HG03432 (cell line): ENCODE measurements around the gene GRIPAP1.

Source experiments
- ATAC-seq: cut with Tn5 transposase; IDR thresholded peaks from one replicate; pipeline ENCODE4 v1.9.1; 2021; ENCODE audit warnings: mild to moderate bottlenecking, moderate library complexity; ENCODE audit not compliant: unreplicated experiment

GRIPAP1 gene

GRCh38 chrX:49002091-49002935, at the start of gene GRIPAP1:
Gene GRIPAP1 (minus strand): TSS chrX:49002264. CDS start chrX:49002229, 35 bp downstream.
- ATAC-seq, result peak; percentile 86

- ATAC-seq, result no peak
These were observed 41.9 kb upstream of the GRIPAP1 start for GRCh38 chrX:49043987-49044281.

DNA sequence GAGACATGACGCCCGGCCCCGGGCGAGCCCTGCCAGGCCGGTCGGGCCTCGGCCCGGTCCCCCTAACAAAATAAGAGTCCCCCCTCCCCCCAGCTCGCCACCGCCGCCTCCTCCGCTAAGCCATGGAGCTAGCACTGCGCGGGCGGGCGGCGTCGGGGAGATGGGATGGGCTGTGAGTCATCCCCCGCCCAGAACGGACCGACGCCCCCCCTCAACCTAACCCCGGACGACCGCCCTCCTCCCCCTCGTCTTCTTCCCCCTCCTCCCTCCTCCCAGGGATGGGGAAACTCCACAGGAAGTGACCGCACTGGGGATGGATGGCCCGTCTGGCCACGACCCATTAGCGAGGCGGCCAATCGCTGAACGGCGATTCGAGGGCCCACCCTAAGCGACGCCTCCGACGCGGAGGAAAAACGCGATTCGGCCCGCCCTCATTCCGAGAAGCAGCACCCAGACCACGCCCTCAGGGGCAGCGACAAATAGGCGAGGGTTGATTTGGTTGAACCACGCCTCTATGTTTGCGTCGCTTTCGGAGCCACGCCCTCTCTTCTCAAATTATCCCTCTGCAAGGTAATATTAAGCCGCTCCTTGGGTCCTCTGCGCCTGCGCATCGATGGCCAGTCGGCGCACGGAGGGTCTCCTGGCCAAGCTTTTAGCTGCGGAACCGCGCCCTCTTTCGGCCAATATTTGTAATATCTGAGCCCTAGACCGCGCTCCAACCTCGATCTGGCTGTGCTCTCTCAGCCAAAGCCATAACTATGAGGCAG, 41.3 kb upstream of the GRIPAP1 start, which contains the start of gene TFE3:
TSS of gene TFE3 (minus strand) at position 138 of the 767 bp plus-strand sequence. CDS start at position 7, 131 bp downstream.
- ATAC-seq, result peak; percentile 89

DNA sequence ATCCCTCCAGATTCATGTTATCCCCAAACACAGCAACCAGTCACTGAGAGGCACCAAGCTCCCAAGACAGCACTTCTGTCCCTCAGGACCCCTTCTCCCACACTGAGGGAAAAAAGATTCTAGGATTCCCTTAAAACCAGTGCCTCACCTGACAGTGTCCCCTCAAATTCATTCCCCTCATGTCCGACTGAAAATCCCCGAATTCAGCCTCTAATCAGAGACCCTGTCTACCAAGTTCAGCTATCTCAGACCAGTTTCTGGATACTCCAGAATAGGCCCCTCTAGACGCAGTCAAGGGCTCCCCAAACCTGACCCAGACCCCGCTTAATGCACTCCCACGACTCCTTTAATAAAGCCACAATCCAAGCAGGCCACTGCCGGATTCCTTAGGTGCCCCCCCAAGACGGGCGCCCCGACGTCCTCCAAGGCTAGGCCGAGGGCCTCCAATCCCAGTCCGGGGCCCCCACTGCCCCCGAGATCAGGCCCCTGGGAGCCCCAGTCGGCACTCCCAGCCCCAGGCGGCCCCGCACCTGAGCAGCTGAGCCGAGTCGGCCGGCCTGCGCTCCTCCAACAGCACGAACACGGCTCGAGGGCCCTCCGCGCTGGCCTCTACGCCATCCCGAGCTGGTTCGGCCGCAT, 40.6 kb upstream of the GRIPAP1 start:
- ATAC-seq, result peak; percentile 4

GRCh38 chrX:49041744-49042580, 39.9 kb upstream of the GRIPAP1 start:
- no peak for ATAC-seq

DNA sequence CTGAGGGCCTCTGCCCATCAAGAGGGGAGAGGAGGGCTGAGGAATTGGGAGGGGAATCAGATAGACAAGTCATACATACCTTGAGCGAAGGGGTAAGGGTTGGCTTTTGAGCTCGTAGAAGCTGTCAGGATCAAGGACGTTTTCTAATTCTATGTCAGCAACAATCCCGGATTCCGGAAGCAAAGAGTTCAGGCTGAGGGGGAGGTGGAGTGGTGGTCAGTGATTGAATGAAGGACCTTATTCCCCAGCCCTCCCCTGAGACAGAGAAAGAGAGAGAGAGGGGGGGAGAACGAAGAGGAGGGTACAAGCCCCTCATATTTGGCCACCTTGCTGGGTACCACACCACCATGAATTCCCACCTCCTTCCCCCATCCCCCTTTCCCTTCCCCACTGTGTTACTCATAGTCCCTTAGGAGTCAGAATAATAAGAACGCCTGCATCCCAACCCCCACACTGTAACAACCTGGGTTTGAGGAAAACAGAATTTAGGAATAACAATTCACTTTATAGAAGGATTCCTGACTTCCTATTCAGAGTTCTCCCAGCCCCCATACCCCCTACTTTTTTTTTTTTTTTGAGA, 38.4 kb upstream of the GRIPAP1 start:
- no peak for ATAC-seq

DNA sequence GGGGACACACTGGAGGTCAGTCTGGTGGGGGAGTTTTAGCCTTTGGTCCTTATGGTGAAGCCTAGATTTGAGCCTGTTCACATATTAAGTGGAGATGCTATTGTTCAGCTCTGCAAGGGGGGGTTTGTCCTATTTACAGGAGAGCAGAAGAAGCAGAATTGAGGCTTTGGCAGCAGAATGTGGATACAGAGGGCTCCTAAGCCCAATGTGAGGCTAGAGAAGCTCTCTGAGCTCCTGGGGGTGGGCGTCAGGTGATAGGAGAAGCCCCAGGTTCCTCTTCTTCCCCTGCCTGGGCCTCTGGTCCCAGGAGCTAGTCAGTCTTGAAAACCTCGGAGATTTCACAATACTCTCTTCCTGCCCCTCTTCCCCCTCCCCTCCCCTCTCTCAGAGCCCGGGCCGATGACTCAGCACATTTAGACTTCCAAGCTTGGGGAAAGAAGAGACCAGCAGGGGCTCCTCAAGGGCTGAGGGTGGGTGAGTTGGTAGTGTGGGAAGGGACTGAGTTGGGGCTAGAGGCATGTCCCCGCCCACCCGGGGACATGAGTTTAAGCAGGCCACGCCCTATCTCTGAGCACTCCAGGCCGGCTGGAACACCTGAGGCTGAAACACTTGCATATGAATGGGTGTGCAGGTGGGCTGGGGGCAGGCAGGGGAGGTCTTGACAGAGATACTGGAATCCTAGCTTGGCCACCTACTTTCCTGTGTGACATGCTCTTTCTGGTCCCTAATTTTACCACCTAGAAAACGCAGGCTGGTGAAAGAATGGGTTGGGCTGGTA, 37.7 kb upstream of the GRIPAP1 start:
- no peak for ATAC-seq

GRCh38 chrX:49037883-49038475, 35.9 kb upstream of the GRIPAP1 start:
- ATAC-seq, result no peak

GRCh38 chrX:49030283-49030682, 28.2 kb upstream of the GRIPAP1 start:
- no peak for ATAC-seq

DNA sequence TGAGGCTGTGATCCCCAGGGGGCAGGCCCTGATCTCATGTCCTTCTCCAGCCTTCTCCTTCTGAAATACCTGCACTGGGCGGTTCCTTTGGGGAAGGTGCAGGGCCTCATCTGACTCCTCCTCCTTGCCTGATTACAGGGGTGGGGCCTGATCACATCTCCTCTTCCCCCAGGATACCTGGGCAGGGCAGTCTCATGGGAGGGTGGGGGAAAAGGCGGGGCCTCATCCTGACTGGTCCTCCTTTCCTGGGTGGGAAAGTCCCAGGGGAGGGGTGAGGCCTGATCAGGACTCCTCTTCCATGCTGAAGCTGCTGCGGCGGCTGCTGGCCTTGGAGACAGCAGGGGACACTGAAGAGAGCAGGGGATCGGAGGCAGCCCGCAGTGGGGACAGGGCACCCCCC, 27.8 kb upstream of the GRIPAP1 start:
- no peak for ATAC-seq

GRCh38 chrX:49019599-49020249, 17.7 kb upstream of the GRIPAP1 start:
- ATAC-seq, result no peak

DNA sequence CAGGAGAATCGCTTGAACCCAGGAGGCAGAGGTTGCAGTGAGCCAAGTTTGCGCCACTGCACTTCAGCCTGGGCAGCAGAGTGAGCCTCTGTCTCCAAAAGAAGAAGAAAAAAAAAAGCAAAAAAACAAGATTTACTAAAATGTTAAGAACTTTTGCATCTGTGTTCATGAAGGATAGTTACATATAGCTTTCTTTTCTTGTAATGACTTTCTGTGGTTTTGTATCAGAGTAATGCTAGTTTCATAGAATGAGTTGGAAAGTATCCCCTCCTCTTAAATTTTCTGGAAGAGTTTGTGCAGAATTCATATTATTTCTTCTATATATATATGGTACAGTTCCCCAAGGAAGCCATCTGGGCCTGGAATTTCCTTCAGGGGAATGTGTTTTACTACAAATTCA, 17.0 kb upstream of the GRIPAP1 start:
- ATAC-seq, result no peak

- no peak for ATAC-seq
These were observed 1.6 kb upstream of the GRIPAP1 start for GRCh38 chrX:49003696-49004095.

GRCh38 chrX:49001521-49002090, 458 bp downstream of the GRIPAP1 start:
- peak; percentile 36 for ATAC-seq

DNA sequence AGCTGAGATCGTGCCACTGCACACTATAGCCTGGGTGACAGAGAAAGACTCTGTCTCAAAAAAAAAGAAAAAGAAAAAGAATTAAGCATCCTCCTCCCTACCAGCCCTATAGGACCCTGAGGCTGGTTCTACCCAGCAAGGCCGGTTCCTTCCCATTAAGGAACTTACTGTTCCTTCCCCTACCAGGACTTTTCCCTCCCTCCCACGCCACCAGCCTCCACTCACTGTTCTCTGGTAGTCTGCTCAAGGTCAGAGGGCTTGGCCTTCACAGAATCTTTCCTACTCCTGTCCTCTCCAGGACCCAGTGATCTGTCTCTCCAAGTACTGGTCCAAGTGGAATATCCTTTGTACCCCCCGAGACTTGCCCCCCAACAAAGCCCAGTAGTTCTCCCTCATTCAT, 1.4 kb downstream of the GRIPAP1 start:
- ATAC-seq, result no peak

DNA sequence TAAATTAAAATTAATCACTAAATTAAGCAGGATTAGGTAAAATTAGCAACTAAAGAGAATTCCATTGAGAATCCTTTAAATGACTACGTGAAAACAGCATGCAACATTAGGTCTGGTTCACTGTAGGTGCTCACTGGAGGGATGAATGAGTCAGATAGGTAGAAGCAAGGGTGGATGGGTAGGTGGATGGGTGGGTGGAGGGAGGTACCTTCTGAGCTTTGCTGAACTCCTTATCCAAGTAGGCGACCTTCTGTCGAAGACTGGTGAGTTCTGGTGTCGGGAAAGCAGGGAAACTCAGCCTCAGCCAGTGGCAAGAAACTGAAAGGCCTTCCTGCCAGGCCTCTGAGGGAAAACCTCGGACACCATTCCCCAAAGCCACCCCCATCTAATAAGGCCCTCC, 3.0 kb downstream of the GRIPAP1 start:
- no peak for ATAC-seq

DNA sequence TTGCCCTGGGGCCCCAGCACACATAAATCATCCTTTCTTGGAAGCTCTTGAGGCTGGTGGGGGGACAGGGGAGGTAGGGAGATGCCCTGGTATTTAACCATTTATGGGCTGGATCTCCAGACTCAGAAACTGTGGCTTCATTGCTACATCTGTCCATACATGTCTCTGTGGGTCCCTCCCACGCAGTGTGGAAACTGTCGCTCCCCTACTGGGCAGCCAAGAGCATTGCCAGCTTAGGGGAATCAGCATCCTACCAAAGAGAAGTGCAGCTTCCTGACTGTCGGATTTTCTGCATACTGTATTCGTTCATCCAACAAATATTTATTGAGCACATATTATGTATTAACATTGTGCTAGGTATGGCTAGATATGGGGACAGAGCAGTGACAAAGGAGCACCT, 3.7 kb downstream of the GRIPAP1 start:
- no peak for ATAC-seq

GRCh38 chrX:48997865-48998264, 4.2 kb downstream of the GRIPAP1 start:
- no peak for ATAC-seq
